Kidney (tissue), 14 donors: ENCODE measurements around the gene GOLT1A. TPM values are rescaled to one million over a fixed set of nuclear protein-coding genes. Genes with fewer than 3 reads are reported as not detected.

Experiments used
- DNase-seq, 5 donors: peaks; one replicate each; pipeline ENCODE4 v3.0.0-alpha.2; 2013 to 2020
- FAIRE-seq: peaks from 2 replicates; lab custom pipeline; 2012; peaks lifted over from hg19 to GRCh38; lab: Jason Lieb, UNC
- H3K27ac ChIP-seq, 2 donors: one replicate each; pipeline ENCODE4 v1.7.0; 2013; ENCODE audit warnings: low read depth in 2 of 2, low read length in 2 of 2, inconsistent platforms in 1 of 2
- H3K27me3 ChIP-seq: one replicate; pipeline ENCODE4 v1.7.1; 2013; ENCODE audit warnings: low read length, inconsistent platforms; ENCODE audit not compliant: control insufficient read depth, insufficient read depth
- H3K36me3 ChIP-seq, 3 donors: one replicate each; pipeline versions ENCODE4 v1.7.0 to v1.7.1; 2013; ENCODE audit warnings: low read length in 3 of 3, control low read depth in 1 of 3, inconsistent platforms in 1 of 3; ENCODE audit not compliant: insufficient read depth in 3 of 3, control insufficient read depth in 2 of 3
- H3K4me1 ChIP-seq, 3 donors: one replicate each; pipeline versions ENCODE4 v1.7.0 to v1.7.1; 2013; ENCODE audit warnings: low read length in 3 of 3, inconsistent platforms in 1 of 3, low read depth in 1 of 3; ENCODE audit not compliant: control insufficient read depth in 2 of 3, insufficient read depth in 2 of 3
- H3K4me3 ChIP-seq, 3 donors: one replicate each; pipeline versions ENCODE4 v1.7.0 to v1.8.1; 2013; ENCODE audit warnings: low read length in 3 of 3, control low read depth in 1 of 3, inconsistent platforms in 1 of 3
- H3K9ac ChIP-seq, 3 donors: one replicate each; pipeline versions ENCODE4 v1.7.0 to v1.7.1; 2013; ENCODE audit warnings: low read length in 3 of 3, control low read depth in 1 of 3, inconsistent platforms in 1 of 3
- H3K9me3 ChIP-seq, 3 donors: one replicate each; pipeline versions ENCODE4 v1.7.0 to v1.7.1; 2013; ENCODE audit warnings: low read length in 3 of 3, control low read depth in 1 of 3, inconsistent platforms in 1 of 3; ENCODE audit not compliant: control insufficient read depth in 2 of 3, insufficient read depth in 1 of 3
- CTCF ChIP-seq: IDR thresholded peaks from 3 replicates; pipeline ENCODE4 v1.5.1; 2012; ENCODE audit warnings: mild to moderate bottlenecking, moderate library complexity, borderline replicate concordance; ENCODE audit not compliant: insufficient read depth; ENCODE audit errors: extremely low read depth
- intact Hi-C: fragments of 100-400 bp; cut with DNase I; formaldehyde crosslinking; loops from one replicate; pipeline ENCODE4 v1.11.1; 2022
- polyA plus RNA-seq: library from polyadenylated mRNA; stranded (reverse); fragments of 350-450 nt; fragmentation: Illumina TruSeq; extraction: RNeasy Lipid Tissue Mini Kit (QIAGEN cat#74804); gene quantifications from one replicate; pipeline ENCODE4 v1.2.3, GENCODE V29; 2014; ENCODE audit warnings: low read depth, low replicate concordance; ENCODE audit not compliant: insufficient read depth
- total RNA-seq: library from RNA; stranded (reverse); fragmentation: NEBNext Ultra II Directional; extraction: Animal tissue kit (Norgen Biotek cat#: 25700); gene quantifications from one replicate; pipeline ENCODE4 v1.2.1, GENCODE V29; 2021
- donor health status: control.
- donor health status: control.
- donor health status: control.
- donor health status: control.
- donor health status: control.
- donor health status: DM: yes; HTN: yes; CAD: no.
- donor health status: Normal renal cell carcinoma (clear cell type).

GOLT1A gene
- total and polyA plus RNA-seq, 2 donors from 2014 or later, result 8.9 to 47.7 TPM

GRCh38 chr1:204166219-204166618 is 47.6 kb downstream of the GOLT1A start, which contains the start of gene REN:
TSS of gene REN (minus strand) at chr1:204166337. CDS start at chr1:204166293, 44 bp downstream.
- intact Hi-C loops, result loop anchor here (10.0 kb wide), 1 partner anchor 199 kb away; no protein-coding TSS in a partner anchor
- H3K9me3 ChIP-seq, result peaks cover 0 to 10% (median 0%) of the 10 kb centered on the region in 3 donors
- DNase-seq (no peak), FAIRE-seq (no peak)
- H3K9ac ChIP-seq, result no peak within 1 kb of the TSS
- no peaks in the 10 kb centered on the region for H3K27me3 ChIP-seq
- H3K4me3 ChIP-seq, result no peak within 1 kb of the TSS
- no peak within 1 kb of the TSS for H3K27ac ChIP-seq
- H3K36me3 ChIP-seq, result no peaks in the 10 kb centered on the region
- H3K4me1 ChIP-seq, result no peaks in the 10 kb centered on the region
- no peak for TF ChIP-seq CTCF

- Histone ChIP-seq H3K9ac (no peak overlapping the region), H3K9me3 (no peaks in the 10 kb centered on the region), H3K27ac (no peak overlapping the region), H3K36me3 (no peaks in the 10 kb centered on the region), H3K4me1 (no peaks in the 10 kb centered on the region), H3K4me3 (no peak overlapping the region), H3K27me3 (no peaks in the 10 kb centered on the region)
- intact Hi-C loops, result loop anchor here (10.0 kb wide), 1 partner anchor 202 kb away; no protein-coding TSS in a partner anchor
- TF ChIP-seq CTCF, result peak; percentile 98
- peak; percentile 90 to 93 (median 91) for DNase-seq
- no peak for FAIRE-seq
Observed at GRCh38 chr1:204162494-204163074, 51.2 kb downstream of the GOLT1A start.

- Histone ChIP-seq H3K9ac (no peak overlapping the region), H3K36me3 (no peaks in the 10 kb centered on the region), H3K27ac (no peak overlapping the region), H3K9me3 (no peaks in the 10 kb centered on the region), H3K4me3 (no peak overlapping the region), H3K4me1 (no peaks in the 10 kb centered on the region), H3K27me3 (no peaks in the 10 kb centered on the region)
- DNase-seq (peak in 1 of 5 donors; percentile 63), FAIRE-seq (no peak)
- TF ChIP-seq CTCF, result no peak
- intact Hi-C loops, result loop anchor here (10.0 kb wide), 1 partner anchor 203 kb away; no protein-coding TSS in a partner anchor
Observed at GRCh38 chr1:204161609-204162493, 51.9 kb downstream of the GOLT1A start.
